Measurements from ENCODE around the gene NAV1.

GRCh38 chr1:201560328-201561194, 21.6 kb downstream of the NAV1 start:
- TF ChIP-seq POLR2A (IDR thresholded peaks at IDR 0.05; ENCODE audit: low read length) (no peak), MAFK (IDR thresholded peaks at IDR 0.05; ENCODE audit: partially characterized antibody) (no peak), JUNB (IDR thresholded peaks at IDR 0.05) (no peak), MYC (IDR thresholded peaks at IDR 0.05; ENCODE audit: borderline replicate concordance, low read length) (no peak), USF2 (IDR thresholded peaks at IDR 0.05) (no peak), PHF8 (IDR thresholded peaks at IDR 0.05; ENCODE audit: borderline replicate concordance, low read depth) (no peak), HES2 (IDR thresholded peaks at IDR 0.05) (no peak)
- TF ChIP-seq, protein P1, sequence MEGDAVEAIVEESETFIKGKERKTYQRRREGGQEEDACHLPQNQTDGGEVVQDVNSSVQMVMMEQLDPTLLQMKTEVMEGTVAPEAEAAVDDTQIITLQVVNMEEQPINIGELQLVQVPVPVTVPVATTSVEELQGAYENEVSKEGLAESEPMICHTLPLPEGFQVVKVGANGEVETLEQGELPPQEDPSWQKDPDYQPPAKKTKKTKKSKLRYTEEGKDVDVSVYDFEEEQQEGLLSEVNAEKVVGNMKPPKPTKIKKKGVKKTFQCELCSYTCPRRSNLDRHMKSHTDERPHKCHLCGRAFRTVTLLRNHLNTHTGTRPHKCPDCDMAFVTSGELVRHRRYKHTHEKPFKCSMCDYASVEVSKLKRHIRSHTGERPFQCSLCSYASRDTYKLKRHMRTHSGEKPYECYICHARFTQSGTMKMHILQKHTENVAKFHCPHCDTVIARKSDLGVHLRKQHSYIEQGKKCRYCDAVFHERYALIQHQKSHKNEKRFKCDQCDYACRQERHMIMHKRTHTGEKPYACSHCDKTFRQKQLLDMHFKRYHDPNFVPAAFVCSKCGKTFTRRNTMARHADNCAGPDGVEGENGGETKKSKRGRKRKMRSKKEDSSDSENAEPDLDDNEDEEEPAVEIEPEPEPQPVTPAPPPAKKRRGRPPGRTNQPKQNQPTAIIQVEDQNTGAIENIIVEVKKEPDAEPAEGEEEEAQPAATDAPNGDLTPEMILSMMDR (IDR thresholded peaks at IDR 0.05), result no peak
- TF ChIP-seq, protein P2, sequence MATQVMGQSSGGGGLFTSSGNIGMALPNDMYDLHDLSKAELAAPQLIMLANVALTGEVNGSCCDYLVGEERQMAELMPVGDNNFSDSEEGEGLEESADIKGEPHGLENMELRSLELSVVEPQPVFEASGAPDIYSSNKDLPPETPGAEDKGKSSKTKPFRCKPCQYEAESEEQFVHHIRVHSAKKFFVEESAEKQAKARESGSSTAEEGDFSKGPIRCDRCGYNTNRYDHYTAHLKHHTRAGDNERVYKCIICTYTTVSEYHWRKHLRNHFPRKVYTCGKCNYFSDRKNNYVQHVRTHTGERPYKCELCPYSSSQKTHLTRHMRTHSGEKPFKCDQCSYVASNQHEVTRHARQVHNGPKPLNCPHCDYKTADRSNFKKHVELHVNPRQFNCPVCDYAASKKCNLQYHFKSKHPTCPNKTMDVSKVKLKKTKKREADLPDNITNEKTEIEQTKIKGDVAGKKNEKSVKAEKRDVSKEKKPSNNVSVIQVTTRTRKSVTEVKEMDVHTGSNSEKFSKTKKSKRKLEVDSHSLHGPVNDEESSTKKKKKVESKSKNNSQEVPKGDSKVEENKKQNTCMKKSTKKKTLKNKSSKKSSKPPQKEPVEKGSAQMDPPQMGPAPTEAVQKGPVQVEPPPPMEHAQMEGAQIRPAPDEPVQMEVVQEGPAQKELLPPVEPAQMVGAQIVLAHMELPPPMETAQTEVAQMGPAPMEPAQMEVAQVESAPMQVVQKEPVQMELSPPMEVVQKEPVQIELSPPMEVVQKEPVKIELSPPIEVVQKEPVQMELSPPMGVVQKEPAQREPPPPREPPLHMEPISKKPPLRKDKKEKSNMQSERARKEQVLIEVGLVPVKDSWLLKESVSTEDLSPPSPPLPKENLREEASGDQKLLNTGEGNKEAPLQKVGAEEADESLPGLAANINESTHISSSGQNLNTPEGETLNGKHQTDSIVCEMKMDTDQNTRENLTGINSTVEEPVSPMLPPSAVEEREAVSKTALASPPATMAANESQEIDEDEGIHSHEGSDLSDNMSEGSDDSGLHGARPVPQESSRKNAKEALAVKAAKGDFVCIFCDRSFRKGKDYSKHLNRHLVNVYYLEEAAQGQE (IDR thresholded peaks at IDR 0.05), result no peak
- TF ChIP-seq, protein P3, sequence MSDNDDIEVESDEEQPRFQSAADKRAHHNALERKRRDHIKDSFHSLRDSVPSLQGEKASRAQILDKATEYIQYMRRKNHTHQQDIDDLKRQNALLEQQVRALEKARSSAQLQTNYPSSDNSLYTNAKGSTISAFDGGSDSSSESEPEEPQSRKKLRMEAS (IDR thresholded peaks at IDR 0.05), result no peak
